ENCODE measurements around the gene LRRC23.

DNA sequence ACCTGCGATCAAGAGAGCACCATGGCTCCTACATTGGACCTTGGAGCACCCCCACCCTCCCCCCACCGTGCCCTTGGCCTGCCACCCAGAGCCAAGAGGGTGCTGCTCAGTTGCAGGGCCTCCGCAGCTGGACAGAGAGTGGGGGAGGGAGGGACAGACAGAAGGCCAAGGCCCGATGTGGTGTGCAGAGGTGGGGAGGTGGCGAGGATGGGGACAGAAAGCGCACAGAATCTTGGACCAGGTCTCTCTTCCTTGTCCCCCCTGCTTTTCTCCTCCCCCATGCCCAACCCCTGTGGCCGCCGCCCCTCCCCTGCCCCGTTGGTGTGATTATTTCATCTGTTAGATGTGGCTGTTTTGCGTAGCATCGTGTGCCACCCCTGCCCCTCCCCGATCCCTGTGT is 37.2 kb downstream of the LRRC23 start:
- TF ChIP-seq CREB1 (CRISPR knock-in tag; IDR thresholded peaks at IDR 0.05; ENCODE audit: low read depth) (no peak), ZNF331 (CRISPR knock-in tag; IDR thresholded peaks at IDR 0.05; ENCODE audit: low read depth) (no peak), POLR2AphosphoS5 (IDR thresholded peaks at IDR 0.05; ENCODE audit: low read depth) (no peak)
- TF ChIP-seq, protein P1, sequence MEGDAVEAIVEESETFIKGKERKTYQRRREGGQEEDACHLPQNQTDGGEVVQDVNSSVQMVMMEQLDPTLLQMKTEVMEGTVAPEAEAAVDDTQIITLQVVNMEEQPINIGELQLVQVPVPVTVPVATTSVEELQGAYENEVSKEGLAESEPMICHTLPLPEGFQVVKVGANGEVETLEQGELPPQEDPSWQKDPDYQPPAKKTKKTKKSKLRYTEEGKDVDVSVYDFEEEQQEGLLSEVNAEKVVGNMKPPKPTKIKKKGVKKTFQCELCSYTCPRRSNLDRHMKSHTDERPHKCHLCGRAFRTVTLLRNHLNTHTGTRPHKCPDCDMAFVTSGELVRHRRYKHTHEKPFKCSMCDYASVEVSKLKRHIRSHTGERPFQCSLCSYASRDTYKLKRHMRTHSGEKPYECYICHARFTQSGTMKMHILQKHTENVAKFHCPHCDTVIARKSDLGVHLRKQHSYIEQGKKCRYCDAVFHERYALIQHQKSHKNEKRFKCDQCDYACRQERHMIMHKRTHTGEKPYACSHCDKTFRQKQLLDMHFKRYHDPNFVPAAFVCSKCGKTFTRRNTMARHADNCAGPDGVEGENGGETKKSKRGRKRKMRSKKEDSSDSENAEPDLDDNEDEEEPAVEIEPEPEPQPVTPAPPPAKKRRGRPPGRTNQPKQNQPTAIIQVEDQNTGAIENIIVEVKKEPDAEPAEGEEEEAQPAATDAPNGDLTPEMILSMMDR (conservative IDR thresholded peaks at IDR 0.05; ENCODE audit: low read depth in 2 of 2), result no peak
- TF ChIP-seq, protein P2, sequence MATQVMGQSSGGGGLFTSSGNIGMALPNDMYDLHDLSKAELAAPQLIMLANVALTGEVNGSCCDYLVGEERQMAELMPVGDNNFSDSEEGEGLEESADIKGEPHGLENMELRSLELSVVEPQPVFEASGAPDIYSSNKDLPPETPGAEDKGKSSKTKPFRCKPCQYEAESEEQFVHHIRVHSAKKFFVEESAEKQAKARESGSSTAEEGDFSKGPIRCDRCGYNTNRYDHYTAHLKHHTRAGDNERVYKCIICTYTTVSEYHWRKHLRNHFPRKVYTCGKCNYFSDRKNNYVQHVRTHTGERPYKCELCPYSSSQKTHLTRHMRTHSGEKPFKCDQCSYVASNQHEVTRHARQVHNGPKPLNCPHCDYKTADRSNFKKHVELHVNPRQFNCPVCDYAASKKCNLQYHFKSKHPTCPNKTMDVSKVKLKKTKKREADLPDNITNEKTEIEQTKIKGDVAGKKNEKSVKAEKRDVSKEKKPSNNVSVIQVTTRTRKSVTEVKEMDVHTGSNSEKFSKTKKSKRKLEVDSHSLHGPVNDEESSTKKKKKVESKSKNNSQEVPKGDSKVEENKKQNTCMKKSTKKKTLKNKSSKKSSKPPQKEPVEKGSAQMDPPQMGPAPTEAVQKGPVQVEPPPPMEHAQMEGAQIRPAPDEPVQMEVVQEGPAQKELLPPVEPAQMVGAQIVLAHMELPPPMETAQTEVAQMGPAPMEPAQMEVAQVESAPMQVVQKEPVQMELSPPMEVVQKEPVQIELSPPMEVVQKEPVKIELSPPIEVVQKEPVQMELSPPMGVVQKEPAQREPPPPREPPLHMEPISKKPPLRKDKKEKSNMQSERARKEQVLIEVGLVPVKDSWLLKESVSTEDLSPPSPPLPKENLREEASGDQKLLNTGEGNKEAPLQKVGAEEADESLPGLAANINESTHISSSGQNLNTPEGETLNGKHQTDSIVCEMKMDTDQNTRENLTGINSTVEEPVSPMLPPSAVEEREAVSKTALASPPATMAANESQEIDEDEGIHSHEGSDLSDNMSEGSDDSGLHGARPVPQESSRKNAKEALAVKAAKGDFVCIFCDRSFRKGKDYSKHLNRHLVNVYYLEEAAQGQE (IDR thresholded peaks at IDR 0.05; ENCODE audit: unreplicated experiment), result no peak

Measured in GM23338 (cell line).